Endothelial cell of umbilical vein (primary cell): ENCODE measurements around the gene AP4S1. TPM values are rescaled to one million over a fixed set of nuclear protein-coding genes. Genes with fewer than 3 reads are reported as not detected.

Experiments
- BruUV-seq: library from RNA; stranded (reverse); fragments of 400-500 nt; replicated peaks from 2 replicates; lab custom pipeline; 2021; lab: Mats Ljungman, UMichigan
- CTCF ChIA-PET: fragments of 300-600, 350-600 bp; sonication (Branson Sonifier 250); formaldehyde crosslinking; loops from one replicate; lab custom pipeline; 2021; ENCODE audit warnings: antibody characterized with exemption, inconsistent platforms; lab: Charles Lee
- POLR2A ChIA-PET: fragments of 300-600, 350-600 bp; sonication (Branson Sonifier 250); formaldehyde crosslinking; loops from one replicate; lab custom pipeline; 2021; ENCODE audit warnings: antibody characterized with exemption, inconsistent platforms; lab: Charles Lee
- DNase-seq: peaks from one replicate; pipeline ENCODE4 v3.0.0-alpha.2; 2011; ENCODE audit warnings: low read depth, low spot score
- FAIRE-seq: peaks from 2 replicates; lab custom pipeline; 2011; peaks lifted over from hg19 to GRCh38; lab: Jason Lieb, UNC
- H2AFZ ChIP-seq: 2 replicates; pipeline ENCODE4 v1.6.0; 2012; ENCODE audit warnings: low read depth, low read length, control low read depth, inconsistent platforms
- H3K27ac ChIP-seq: 2 replicates; pipeline ENCODE4 v1.5.1; 2011; ENCODE audit warnings: low read depth, mild to moderate bottlenecking, control low read depth, low read length, moderate library complexity; ENCODE audit not compliant: insufficient read depth
- H3K27me3 ChIP-seq, 2 experiments: 2 replicates each; pipeline versions ENCODE4 v1.6.0 to v1.6.1; 2011; ENCODE audit warnings: low read length in 2 of 2, mixed read lengths in 1 of 2; ENCODE audit not compliant: control insufficient read depth in 2 of 2, insufficient read depth in 2 of 2
- H3K36me3 ChIP-seq, 2 experiments: 2 replicates in 1 of 2; 3 replicates in 1 of 2; pipeline ENCODE4 v1.5.1; 2011; ENCODE audit warnings: low read length in 2 of 2, mild to moderate bottlenecking in 1 of 2, moderate library complexity in 1 of 2; ENCODE audit not compliant: control insufficient read depth in 2 of 2, insufficient read depth in 2 of 2; ENCODE audit errors: extremely low read depth in 1 of 2
- H3K4me1 ChIP-seq: 3 replicates; pipeline ENCODE4 v1.5.1; 2011; ENCODE audit warnings: mild to moderate bottlenecking, low read length; ENCODE audit not compliant: control insufficient read depth, insufficient read depth; ENCODE audit errors: extremely low read depth
- H3K4me2 ChIP-seq: 2 replicates; pipeline ENCODE4 v1.6.1; 2011; ENCODE audit warnings: low read length, control low read depth, mixed read lengths; ENCODE audit not compliant: insufficient read depth
- H3K4me3 ChIP-seq, 3 experiments: fragments of 200-600 bp in 1 of 3; sonication (generic), shearing (Covaris generic) in 1 of 3; replicated peaks in 1 of 3; 2 replicates each; pipeline ENCODE4 v1.5.1; 2011 to 2016; ENCODE audit warnings: control low read depth in 3 of 3, low read length in 3 of 3, mild to moderate bottlenecking in 2 of 3, inconsistent platforms in 1 of 3, low read depth in 1 of 3, moderate library complexity in 1 of 3; ENCODE audit not compliant: insufficient read depth in 1 of 3
- H3K79me2 ChIP-seq: 2 replicates; pipeline ENCODE4 v1.6.0; 2012; ENCODE audit warnings: low read length, inconsistent platforms; ENCODE audit not compliant: control insufficient read depth, insufficient read depth
- H3K9ac ChIP-seq: replicated peaks from 2 replicates; pipeline ENCODE3; 2011; ENCODE audit warnings: low read length, control low read depth; ENCODE audit not compliant: insufficient read depth; ENCODE audit errors: extremely low read depth
- H3K9me1 ChIP-seq: replicated peaks from 3 replicates; pipeline ENCODE4 v1.6.0; 2011; ENCODE audit warnings: mild to moderate bottlenecking, low read length; ENCODE audit not compliant: control insufficient read depth, insufficient read depth; ENCODE audit errors: extremely low read depth
- H3K9me3 ChIP-seq: replicated peaks from 2 replicates; pipeline ENCODE4 v1.5.1; 2012; ENCODE audit warnings: low read length, inconsistent platforms; ENCODE audit not compliant: control insufficient read depth, insufficient read depth
- H4K20me1 ChIP-seq: replicated peaks from 2 replicates; pipeline ENCODE3; 2011; ENCODE audit warnings: mild to moderate bottlenecking, low read length; ENCODE audit not compliant: control insufficient read depth, insufficient read depth; ENCODE audit errors: extremely low read depth
- EZH2 ChIP-seq: IDR thresholded peaks from 2 replicates; pipeline ENCODE4 v1.6.1; 2012; ENCODE audit warnings: borderline replicate concordance, low read depth, mild to moderate bottlenecking, moderate library complexity, low read length, inconsistent platforms; ENCODE audit not compliant: severe bottlenecking
- FOS ChIP-seq: IDR thresholded peaks from 2 replicates; pipeline ENCODE4 v1.6.1; 2011; ENCODE audit warnings: mild to moderate bottlenecking, low read length, moderate library complexity, borderline replicate concordance; ENCODE audit not compliant: insufficient read depth
- GATA2 ChIP-seq: IDR thresholded peaks from 2 replicates; pipeline ENCODE4 v1.7.0; 2011; ENCODE audit warnings: low read depth, mild to moderate bottlenecking, moderate library complexity, mixed read lengths, low read length; ENCODE audit not compliant: insufficient read length, insufficient read depth
- JUN ChIP-seq: IDR thresholded peaks from 2 replicates; pipeline ENCODE4 v1.6.1; 2011; ENCODE audit warnings: borderline replicate concordance, low read depth; ENCODE audit not compliant: insufficient read length, insufficient read depth
- POLR2A ChIP-seq: IDR thresholded peaks from 2 replicates; pipeline ENCODE4 v1.6.1; 2012; ENCODE audit warnings: low read depth, mild to moderate bottlenecking, control low read depth, low read length
- dilution Hi-C: fragments of 300-500 bp; cut with MboI; formaldehyde crosslinking; loops from one replicate; pipeline ENCODE4 v1.15.0; 2019; ENCODE audit warnings: low sequenced_read_pairs; ENCODE audit not compliant: extremely low pct_ligation_motif_present
- intact Hi-C: fragments of 100-400 bp; cut with micrococcal nuclease; formaldehyde crosslinking; loops from one replicate; pipeline ENCODE4 v1.10.0; 2022
- polyA plus RNA-seq, 4 experiments: library from polyadenylated mRNA; depleted of rRNA in 3 of 4; stranded (reverse) in 3 of 4; unstranded in 1 of 4; fragments of >200 nt; gene quantifications; 2 replicates each; pipeline versions ENCODE4 v1.2.1 to v1.2.3, GENCODE V29; 2011 to 2012; ENCODE audit warnings: missing spikeins in 1 of 4
- total RNA-seq: library from RNA; stranded (reverse); gene quantifications from 2 replicates; pipeline ENCODE4 v1.2.3, GENCODE V29; 2021
- TF ChIP-seq, protein P1 (sequence below): IDR thresholded peaks from 2 replicates; pipeline ENCODE4 v1.6.1; 2011; ENCODE audit not compliant: insufficient read depth, insufficient read length
- TF ChIP-seq, protein P2 (sequence below), 2 donors: IDR thresholded peaks; 1 replicate in 1 of 2; 2 replicates in 1 of 2; pipeline ENCODE4 v1.5.1; 2011; ENCODE audit warnings: low read length in 2 of 2, mild to moderate bottlenecking in 2 of 2, moderate library complexity in 2 of 2, control low read depth in 1 of 2, inconsistent platforms in 1 of 2, low read depth in 1 of 2; ENCODE audit not compliant: insufficient read depth in 1 of 2; ENCODE audit errors: extremely low read depth in 1 of 2

The AP4S1 gene
- total and polyA plus RNA-seq, 2 donors (not counting 3 experiments of a cell fraction or from before 2014, with no cell fraction given) = 2.8 to 7.2 TPM

DNA sequence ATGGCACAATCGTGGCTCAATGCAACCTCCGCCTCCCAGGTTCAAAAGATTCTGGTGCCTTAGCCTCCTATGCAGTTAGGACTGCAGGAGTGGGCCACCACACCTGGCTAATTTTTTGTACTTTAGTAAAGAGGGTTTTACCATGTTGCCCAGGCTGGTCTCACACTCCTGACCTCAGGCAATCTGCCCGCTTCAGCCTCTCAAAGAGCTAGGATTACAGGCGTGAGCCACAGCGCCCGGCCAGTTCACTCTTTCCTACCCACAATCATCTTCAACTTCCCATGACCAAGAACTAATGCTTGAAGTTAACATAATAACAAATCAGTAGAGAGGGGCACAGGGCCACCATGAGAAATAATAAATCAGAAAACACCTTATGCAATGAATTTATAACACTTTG, 99.8 kb downstream of the AP4S1 start:
- no peak for FAIRE-seq
- no TSS peak for BruUV-seq
- Histone ChIP-seq H4K20me1 (no peaks in the 10 kb centered on the region), H3K27me3 (no peaks in the 10 kb centered on the region), H3K9ac (no peak overlapping the region), H3K4me1 (no peaks in the 10 kb centered on the region), H3K27ac (no peak overlapping the region), H3K4me3 (no peak overlapping the region), H3K79me2 (peaks cover 4% of the 10 kb centered on the region), H3K4me2 (no peak overlapping the region), H2AFZ (no peak overlapping the region), H3K36me3 (peaks cover 18 to 45% of the 10 kb centered on the region in 2 experiments), H3K9me1 (no peaks in the 10 kb centered on the region), H3K9me3 (no peaks in the 10 kb centered on the region)
- intact Hi-C loops = no loop called here
- POLR2A ChIA-PET = no interaction called here
- no peak for DNase-seq
- dilution Hi-C loops = no loop called here
- TF ChIP-seq EZH2 (no peak), JUN (no peak), GATA2 (no peak), FOS (no peak), POLR2A (no peak)
- TF ChIP-seq, protein P1, sequence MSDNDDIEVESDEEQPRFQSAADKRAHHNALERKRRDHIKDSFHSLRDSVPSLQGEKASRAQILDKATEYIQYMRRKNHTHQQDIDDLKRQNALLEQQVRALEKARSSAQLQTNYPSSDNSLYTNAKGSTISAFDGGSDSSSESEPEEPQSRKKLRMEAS = no peak
- TF ChIP-seq, protein P2, sequence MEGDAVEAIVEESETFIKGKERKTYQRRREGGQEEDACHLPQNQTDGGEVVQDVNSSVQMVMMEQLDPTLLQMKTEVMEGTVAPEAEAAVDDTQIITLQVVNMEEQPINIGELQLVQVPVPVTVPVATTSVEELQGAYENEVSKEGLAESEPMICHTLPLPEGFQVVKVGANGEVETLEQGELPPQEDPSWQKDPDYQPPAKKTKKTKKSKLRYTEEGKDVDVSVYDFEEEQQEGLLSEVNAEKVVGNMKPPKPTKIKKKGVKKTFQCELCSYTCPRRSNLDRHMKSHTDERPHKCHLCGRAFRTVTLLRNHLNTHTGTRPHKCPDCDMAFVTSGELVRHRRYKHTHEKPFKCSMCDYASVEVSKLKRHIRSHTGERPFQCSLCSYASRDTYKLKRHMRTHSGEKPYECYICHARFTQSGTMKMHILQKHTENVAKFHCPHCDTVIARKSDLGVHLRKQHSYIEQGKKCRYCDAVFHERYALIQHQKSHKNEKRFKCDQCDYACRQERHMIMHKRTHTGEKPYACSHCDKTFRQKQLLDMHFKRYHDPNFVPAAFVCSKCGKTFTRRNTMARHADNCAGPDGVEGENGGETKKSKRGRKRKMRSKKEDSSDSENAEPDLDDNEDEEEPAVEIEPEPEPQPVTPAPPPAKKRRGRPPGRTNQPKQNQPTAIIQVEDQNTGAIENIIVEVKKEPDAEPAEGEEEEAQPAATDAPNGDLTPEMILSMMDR (IDR thresholded peaks at IDR 0.05; ENCODE audit: extremely low read depth in 1 of 2, insufficient read depth in 1 of 2, low read depth in 1 of 2, low read length in 2 of 2) = no peak
- CTCF ChIA-PET = no interaction called here
